MCF 10A (cell line): ENCODE data around the gene UNC13C. TPM values are rescaled to one million over a fixed set of nuclear protein-coding genes. Genes with fewer than 3 reads are reported as not detected.

Experiments used
- BruUV-seq: library from RNA; stranded (reverse); fragments of 400-500 nt; replicated peaks from 2 replicates; lab custom pipeline; 2021; lab: Mats Ljungman, UMichigan
- CTCF ChIA-PET: fragments of 300-600 bp; sonication (Branson Sonifier 250); formaldehyde crosslinking; extraction: SDS; loops from one replicate; lab custom pipeline; 2021; ENCODE audit warnings: antibody characterized with exemption, inconsistent platforms; lab: Yijun Ruan, JAX
- POLR2A ChIA-PET: fragments of 300-600, 350-650 bp; sonication (Branson Sonifier 250); formaldehyde crosslinking; extraction: SDS; loops from one replicate; lab custom pipeline; 2020; ENCODE audit warnings: antibody characterized with exemption, inconsistent platforms; lab: Yijun Ruan, JAX
- DNase-seq: peaks from one replicate; pipeline ENCODE4 v3.0.0-alpha.2; 2018; ENCODE audit not compliant: unreplicated experiment
- H3K27ac Mint-ChIP-seq: one replicate; pipeline ENCODE4 v1.8.0; 2022; ENCODE audit warnings: mild to moderate bottlenecking, low read depth, mixed read lengths; ENCODE audit not compliant: unreplicated experiment
- H3K27me3 Mint-ChIP-seq: one replicate; pipeline ENCODE4 v1.8.0; 2022; ENCODE audit warnings: mixed read lengths; ENCODE audit not compliant: insufficient read depth, unreplicated experiment
- H3K36me3 Mint-ChIP-seq: one replicate; pipeline ENCODE4 v1.8.0; 2022; ENCODE audit warnings: mild to moderate bottlenecking, moderate library complexity, mixed read lengths; ENCODE audit not compliant: insufficient read depth, unreplicated experiment
- H3K4me1 Mint-ChIP-seq: one replicate; pipeline ENCODE4 v1.8.0; 2022; ENCODE audit warnings: mixed read lengths; ENCODE audit not compliant: insufficient read depth, unreplicated experiment
- H3K4me3 Mint-ChIP-seq: one replicate; pipeline ENCODE4 v1.8.0; 2022; ENCODE audit warnings: mild to moderate bottlenecking, moderate library complexity, mixed read lengths; ENCODE audit not compliant: unreplicated experiment
- H3K9me3 Mint-ChIP-seq: one replicate; pipeline ENCODE4 v1.8.0; 2022; ENCODE audit warnings: mixed read lengths; ENCODE audit not compliant: unreplicated experiment
- CTCF ChIP-seq: fragments of 200-600 bp; IDR thresholded peaks from one replicate; pipeline ENCODE4 v1.8.0; 2022; ENCODE audit warnings: antibody characterized with exemption, mild to moderate bottlenecking; ENCODE audit not compliant: unreplicated experiment
- intact Hi-C: fragments of 100-400 bp; cut with micrococcal nuclease; formaldehyde crosslinking; loops from 2 replicates; pipeline ENCODE4 v1.14.1; 2022
- total RNA-seq: library from RNA; stranded (reverse); gene quantifications from 2 replicates; pipeline ENCODE4 v1.2.3, GENCODE V29; 2022

UNC13C gene
- total RNA-seq, 1 experiment from 2014 or later = not detected

- H3K4me3 Mint-ChIP-seq = no peak overlapping the region
- peaks cover 32% of the 10 kb centered on the region for H3K27me3 Mint-ChIP-seq
- H3K27ac Mint-ChIP-seq = no peak overlapping the region
- POLR2A ChIA-PET = interaction anchor here (0.7 kb wide), 1 partner anchor 9 kb away, joined by 3 read pairs; no protein-coding TSS in a partner anchor
- BruUV-seq = no TSS peak
- CTCF ChIA-PET = interaction anchor here (0.6 kb wide), 1 partner anchor 165 kb away, joined by 3 read pairs; no protein-coding TSS in a partner anchor
- no peaks in the 10 kb centered on the region for H3K36me3 Mint-ChIP-seq
- intact Hi-C loops = no loop called here
- TF ChIP-seq CTCF = no peak
- H3K9me3 Mint-ChIP-seq = peaks cover 9% of the 10 kb centered on the region
- DNase-seq = no peak
- H3K4me1 Mint-ChIP-seq = no peaks in the 10 kb centered on the region
Observed at GRCh38 chr15:54519577-54519976, 541.3 kb downstream of the UNC13C start.

- ChIA-PET CTCF (no interaction called here), POLR2A (no interaction called here)
- H3K27ac Mint-ChIP-seq = no peak overlapping the region
- intact Hi-C loops = no loop called here
- H3K4me1 Mint-ChIP-seq = no peaks in the 10 kb centered on the region
- H3K4me3 Mint-ChIP-seq = no peak overlapping the region
- DNase-seq = no peak
- TF ChIP-seq CTCF = no peak
- BruUV-seq = no TSS peak
- peaks cover 32% of the 10 kb centered on the region for H3K27me3 Mint-ChIP-seq
- H3K9me3 Mint-ChIP-seq = peaks cover 9% of the 10 kb centered on the region
- H3K36me3 Mint-ChIP-seq = no peaks in the 10 kb centered on the region
Observed at GRCh38 chr15:54520616-54521015, 542.4 kb downstream of the UNC13C start.

- POLR2A ChIA-PET = no interaction called here
- no peak overlapping the region for H3K4me3 Mint-ChIP-seq
- no peaks in the 10 kb centered on the region for H3K36me3 Mint-ChIP-seq
- CTCF ChIA-PET = no interaction called here
- H3K9me3 Mint-ChIP-seq = peaks cover 9% of the 10 kb centered on the region
- H3K4me1 Mint-ChIP-seq = no peaks in the 10 kb centered on the region
- BruUV-seq = no TSS peak
- TF ChIP-seq CTCF = no peak
- no peak for DNase-seq
- H3K27me3 Mint-ChIP-seq = peaks cover 32% of the 10 kb centered on the region
- H3K27ac Mint-ChIP-seq = no peak overlapping the region
- intact Hi-C loops = no loop called here
Observed at GRCh38 chr15:54521206-54521605, 543.0 kb downstream of the UNC13C start.

- intact Hi-C loops = no loop called here
- Mint-ChIP-seq H3K9me3 (peaks cover 7% of the 10 kb centered on the region), H3K27ac (no peak overlapping the region), H3K27me3 (no peaks in the 10 kb centered on the region), H3K4me3 (no peak overlapping the region), H3K4me1 (no peaks in the 10 kb centered on the region), H3K36me3 (no peaks in the 10 kb centered on the region)
- ChIA-PET POLR2A (no interaction called here), CTCF (no interaction called here)
- no peak for DNase-seq
- no peak for TF ChIP-seq CTCF
- no TSS peak for BruUV-seq
Observed at GRCh38 chr15:54528021-54528420, 549.8 kb downstream of the UNC13C start.
